ENCODE measurements around the gene CANX. TPM values are rescaled to one million over a fixed set of nuclear protein-coding genes. Genes with fewer than 3 reads are reported as not detected.

The CANX gene
- total and polyA plus RNA-seq, 2 of the 13 experiments (the other 11 are each of a cell fraction or from before 2014, with no cell fraction given), result 477 to 680 TPM

DNA sequence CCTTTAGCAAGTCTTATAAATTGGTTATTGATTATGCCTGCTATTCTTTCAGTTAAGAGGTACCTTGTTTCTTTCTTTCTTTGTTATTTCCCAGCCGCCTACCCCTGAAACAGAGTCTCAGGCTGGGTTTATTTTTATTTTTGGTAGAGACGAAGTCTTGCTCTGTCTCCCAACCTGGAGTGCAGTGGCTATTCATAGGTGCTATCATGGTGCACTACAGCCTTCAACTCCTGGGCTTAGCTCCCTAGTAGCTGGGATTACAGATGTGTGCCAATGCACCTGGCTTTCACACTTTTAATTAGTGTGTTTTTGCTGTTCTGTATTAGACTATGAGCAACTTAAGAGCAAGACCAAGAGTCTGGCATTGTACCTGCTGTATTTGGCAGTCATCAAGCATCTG is 48.1 kb downstream of the CANX start:
- ChIA-PET POLR2A (no interaction called here), CTCF (ENCODE audit: low intra/inter-chr PET ratio, low total read pairs) (no interaction called here)
- TF ChIP-seq ZNF225 (CRISPR knock-in tag; IDR thresholded peaks at IDR 0.05), result no peak
- Histone ChIP-seq H3K4me1 (ENCODE audit: insufficient read depth, low read length) (no peaks in the 10 kb centered on the region), H4K20me1 (ENCODE audit: insufficient read depth, low read length) (no peaks in the 10 kb centered on the region; the same call in 1 of the 2 replicates), H3K79me2 (ENCODE audit: insufficient read depth, low read length) (peaks cover 79% of the 10 kb centered on the region), H3K4me3 (replicated peaks in 1 of 3; ENCODE audit: insufficient read depth in 1 of 3, low read depth in 2 of 3, low read length in 3 of 3) (no peak overlapping the region), H3K4me2 (ENCODE audit: low read depth, low read length) (no peak overlapping the region), H3K9me3 (ENCODE audit: low read length) (no peaks in the 10 kb centered on the region), H3K36me3 (replicated peaks in 1 of 2; ENCODE audit: control insufficient read depth in 1 of 2, insufficient read depth in 2 of 2, low read length in 2 of 2) (peaks cover 3 to 19% of the 10 kb centered on the region in 2 experiments; a peak in 3 of 5 replicates), H3K27me3 (ENCODE audit: control insufficient read depth in 1 of 2, insufficient read depth in 2 of 2, low read length in 2 of 2) (no peaks in the 10 kb centered on the region), H2AFZ (ENCODE audit: low read length) (no peak overlapping the region), H3K27ac (ENCODE audit: extremely low read length, insufficient read depth, low read length) (no peak overlapping the region), H3K9ac (ENCODE audit: insufficient read depth, low read depth, low read length) (no peak overlapping the region)
- DNase-seq (ENCODE audit: low spot score), result no peak
- 96% methylated on average over 2 of the region's 2 CpGs for WGBS (ENCODE audit: low lambda C conversion rate)
- intact Hi-C loops (cut with micrococcal nuclease; ENCODE audit: unreplicated experiment) (no loop called here), in situ Hi-C loops (cut with HindIII; ENCODE audit: extremely low pct_ligation_motif_present, low pct_unique_long_range_greater_than_20kb) (no loop called here)
- FAIRE-seq, result no peak
- no TSS peak for BruUV-seq (replicated peaks)
- ATAC-seq, result no peak

DNA sequence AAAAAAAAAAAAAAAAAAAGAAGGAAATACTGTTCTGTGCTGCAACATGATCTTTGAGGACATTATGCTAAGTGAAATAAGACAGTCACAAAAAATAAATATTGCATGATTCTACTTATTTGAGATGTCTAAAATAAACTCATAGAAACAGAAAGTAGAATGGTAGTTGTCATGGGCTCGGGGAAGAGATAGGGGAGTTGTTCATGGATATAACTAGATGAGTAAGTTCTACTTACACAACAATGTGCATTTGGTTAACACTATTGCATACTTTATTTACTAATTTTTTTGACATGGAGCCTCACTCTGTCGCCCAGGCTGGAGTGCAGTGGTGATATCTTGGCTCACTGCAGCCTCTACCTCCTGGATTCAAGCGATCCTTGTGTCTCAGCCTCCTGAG is 49.0 kb downstream of the CANX start:
- peaks cover 74% of the 10 kb centered on the region for H3K79me2 ChIP-seq (ENCODE audit: insufficient read depth, low read length)
- H3K4me2 ChIP-seq (ENCODE audit: low read depth, low read length), result no peak overlapping the region
- H3K36me3 ChIP-seq (replicated peaks in 1 of 2; ENCODE audit: control insufficient read depth in 1 of 2, insufficient read depth in 2 of 2, low read length in 2 of 2), result peaks cover 3 to 19% of the 10 kb centered on the region in 2 experiments; a peak in 3 of 5 replicates
- no peaks in the 10 kb centered on the region for H3K4me1 ChIP-seq (ENCODE audit: insufficient read depth, low read length)
- H3K27ac ChIP-seq (ENCODE audit: extremely low read length, insufficient read depth, low read length), result no peak overlapping the region
- H3K27me3 ChIP-seq (ENCODE audit: control insufficient read depth in 1 of 2, insufficient read depth in 2 of 2, low read length in 2 of 2), result no peaks in the 10 kb centered on the region
- H2AFZ ChIP-seq (ENCODE audit: low read length), result no peak overlapping the region
- no peak overlapping the region for H3K9ac ChIP-seq (ENCODE audit: insufficient read depth, low read depth, low read length)
- no peaks in the 10 kb centered on the region; the same call in 1 of the 2 replicates for H4K20me1 ChIP-seq (ENCODE audit: insufficient read depth, low read length)
- DNase-seq (ENCODE audit: low spot score) (no peak), FAIRE-seq (no peak), ATAC-seq (no peak)
- CTCF ChIA-PET (ENCODE audit: low intra/inter-chr PET ratio, low total read pairs), result no interaction called here
- 98% methylated on average over 3 of the region's 3 CpGs for WGBS (ENCODE audit: low lambda C conversion rate)
- no TSS peak for BruUV-seq (replicated peaks)
- H3K4me3 ChIP-seq (replicated peaks in 1 of 3; ENCODE audit: insufficient read depth in 1 of 3, low read depth in 2 of 3, low read length in 3 of 3), result no peak overlapping the region
- no peak for TF ChIP-seq NFYB (CRISPR knock-in tag; IDR thresholded peaks at IDR 0.05)
- TF ChIP-seq ZNF543 (CRISPR knock-in tag; IDR thresholded peaks at IDR 0.05), result no peak
- TF ChIP-seq ZMYM3 (CRISPR knock-in tag; IDR thresholded peaks at IDR 0.05), result no peak
- TF ChIP-seq, protein P1, sequence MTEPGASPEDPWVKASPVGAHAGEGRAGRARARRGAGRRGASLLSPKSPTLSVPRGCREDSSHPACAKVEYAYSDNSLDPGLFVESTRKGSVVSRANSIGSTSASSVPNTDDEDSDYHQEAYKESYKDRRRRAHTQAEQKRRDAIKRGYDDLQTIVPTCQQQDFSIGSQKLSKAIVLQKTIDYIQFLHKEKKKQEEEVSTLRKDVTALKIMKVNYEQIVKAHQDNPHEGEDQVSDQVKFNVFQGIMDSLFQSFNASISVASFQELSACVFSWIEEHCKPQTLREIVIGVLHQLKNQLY (CRISPR knock-in tag; IDR thresholded peaks at IDR 0.05), result no peak
- no peak for TF ChIP-seq HMGXB4 (CRISPR knock-in tag; IDR thresholded peaks at IDR 0.05; ENCODE audit: borderline replicate concordance in 1 of 2, low read depth in 1 of 2)
- TF ChIP-seq FOXJ3 (CRISPR knock-in tag; IDR thresholded peaks at IDR 0.05; ENCODE audit: borderline replicate concordance), result no peak
- no peak for TF ChIP-seq ZBTB20 (CRISPR knock-in tag; IDR thresholded peaks at IDR 0.05; ENCODE audit: borderline replicate concordance, low read depth)
- intact Hi-C loops (cut with micrococcal nuclease; ENCODE audit: unreplicated experiment), result no loop called here
- in situ Hi-C loops (cut with HindIII; ENCODE audit: extremely low pct_ligation_motif_present, low pct_unique_long_range_greater_than_20kb), result no loop called here
- POLR2A ChIA-PET, result no interaction called here
- no peaks in the 10 kb centered on the region for H3K9me3 ChIP-seq (ENCODE audit: low read length)

Data from HepG2 (cell line).